Uterus (tissue), 4 donors: ENCODE measurements around the gene WDR36. TPM values are rescaled to one million over a fixed set of nuclear protein-coding genes. Genes with fewer than 3 reads are reported as not detected.

Experiments
- DNase-seq, 2 donors: peaks; one replicate each; pipeline ENCODE4 v3.0.0-alpha.2; 2019 to 2020
- H3K27ac ChIP-seq, 2 donors: fragments of 200-600 bp; sonication (generic); 1 replicate in 1 of 2; 2 replicates in 1 of 2; pipeline ENCODE4 v1.5.1; 2016 to 2018
- H3K27me3 ChIP-seq, 2 donors: fragments of 200-600 bp; sonication (generic); one replicate each; pipeline ENCODE4 v1.5.1; 2018 to 2019; ENCODE audit warnings: control low read depth in 1 of 2
- H3K36me3 ChIP-seq, 2 donors: fragments of 200-600 bp; sonication (generic); one replicate each; pipeline ENCODE4 v1.5.1; 2019; ENCODE audit warnings: control low read depth in 1 of 2
- H3K4me1 ChIP-seq, 2 donors: fragments of 200-600 bp; sonication (generic); one replicate each; pipeline ENCODE4 v1.5.1; 2018 to 2019; ENCODE audit warnings: control low read depth in 1 of 2
- H3K4me3 ChIP-seq, 2 donors: fragments of 200-600 bp; sonication (generic); 1 replicate in 1 of 2; 2 replicates in 1 of 2; pipeline ENCODE4 v1.5.1; 2018 to 2019; ENCODE audit warnings: mild to moderate bottlenecking in 1 of 2
- H3K9me3 ChIP-seq, 2 donors: fragments of 200-600 bp; sonication (generic); one replicate each; pipeline ENCODE4 v1.5.1; 2019; ENCODE audit warnings: control low read depth in 1 of 2
- CTCF ChIP-seq, 4 experiments: fragments of 200-600 bp in 2 of 4; fragments of 450-650 bp in 2 of 4; sonication (generic) in 2 of 4; IDR thresholded peaks; one replicate each; pipeline ENCODE4 v1.5.1; 2016 to 2019; ENCODE audit warnings: antibody characterized with exemption in 4 of 4, mild to moderate bottlenecking in 2 of 4, moderate library complexity in 1 of 4
- POLR2A ChIP-seq, 2 donors: fragments of 450-650 bp; IDR thresholded peaks; one replicate each; pipeline ENCODE4 v1.6.1; 2016; ENCODE audit warnings: antibody characterized with exemption in 2 of 2, mild to moderate bottlenecking in 1 of 2, moderate library complexity in 1 of 2
- intact Hi-C: fragments of 100-400 bp; cut with DNase I; formaldehyde crosslinking; loops from one replicate; pipeline ENCODE4 v1.15.1; 2023; ENCODE audit warnings: low total_unique reads
- total RNA-seq, 4 donors: library from RNA; depleted of rRNA in 3 of 4; stranded (reverse); fragments of >200 nt in 3 of 4; gene quantifications; one replicate each; pipeline versions ENCODE4 v1.1.0 to v1.2.4, GENCODE V29; 2014 to 2023
- donor health status: DM: yes; HTN: yes; CAD: no.

WDR36 gene
- total RNA-seq, 4 donors from 2014 or later, result 20.0 to 97.1 (median 29.4) TPM

GRCh38 chr5:111131356-111131755, 39.2 kb downstream of the WDR36 start:
- TF ChIP-seq POLR2A (IDR thresholded peaks at IDR 0.05), result no peak
- TF ChIP-seq CTCF (IDR thresholded peaks at IDR 0.05), result no peak
- DNase-seq, result no peak
- H3K9me3 ChIP-seq, result no peaks in the 10 kb centered on the region
- no peaks in the 10 kb centered on the region for H3K36me3 ChIP-seq
- no peaks in the 10 kb centered on the region for H3K27me3 ChIP-seq
- intact Hi-C loops, result no loop called here
- H3K27ac ChIP-seq, result no peak overlapping the region
- no peaks in the 10 kb centered on the region for H3K4me1 ChIP-seq
- H3K4me3 ChIP-seq, result no peak overlapping the region

- Histone ChIP-seq H3K9me3 (no peaks in the 10 kb centered on the region), H3K27me3 (no peaks in the 10 kb centered on the region), H3K36me3 (no peaks in the 10 kb centered on the region), H3K4me1 (no peaks in the 10 kb centered on the region), H3K4me3 (no peak overlapping the region), H3K27ac (no peak overlapping the region)
- no peak for DNase-seq
- no peak for TF ChIP-seq POLR2A (IDR thresholded peaks at IDR 0.05)
- intact Hi-C loops, result no loop called here
Observed at GRCh38 chr5:111132076-111132475, 39.9 kb downstream of the WDR36 start.

GRCh38 chr5:111132731-111133435, 40.7 kb downstream of the WDR36 start:
- Histone ChIP-seq H3K4me3 (no peak overlapping the region), H3K27ac (no peak overlapping the region), H3K9me3 (no peaks in the 10 kb centered on the region), H3K27me3 (no peaks in the 10 kb centered on the region), H3K36me3 (no peaks in the 10 kb centered on the region), H3K4me1 (no peaks in the 10 kb centered on the region)
- no peak for DNase-seq
- TF ChIP-seq CTCF (IDR thresholded peaks at IDR 0.05) (no peak), POLR2A (IDR thresholded peaks at IDR 0.05) (no peak)
- intact Hi-C loops, result no loop called here

- Histone ChIP-seq H3K9me3 (no peaks in the 10 kb centered on the region), H3K27me3 (no peaks in the 10 kb centered on the region), H3K4me1 (no peaks in the 10 kb centered on the region), H3K36me3 (no peaks in the 10 kb centered on the region), H3K27ac (no peak overlapping the region), H3K4me3 (no peak overlapping the region)
- intact Hi-C loops, result no loop called here
- TF ChIP-seq CTCF (IDR thresholded peaks at IDR 0.05) (no peak), POLR2A (IDR thresholded peaks at IDR 0.05) (no peak)
- no peak for DNase-seq
Observed at GRCh38 chr5:111133436-111133751, 41.2 kb downstream of the WDR36 start.

GRCh38 chr5:111134087-111134486, 41.9 kb downstream of the WDR36 start:
- no peaks in the 10 kb centered on the region for H3K27me3 ChIP-seq
- no peak for TF ChIP-seq POLR2A (IDR thresholded peaks at IDR 0.05)
- no peaks in the 10 kb centered on the region for H3K9me3 ChIP-seq
- no peak overlapping the region for H3K27ac ChIP-seq
- no peaks in the 10 kb centered on the region for H3K36me3 ChIP-seq
- no peak for DNase-seq
- H3K4me1 ChIP-seq, result no peaks in the 10 kb centered on the region
- intact Hi-C loops, result no loop called here
- H3K4me3 ChIP-seq, result no peak overlapping the region

- H3K9me3 ChIP-seq, result no peaks in the 10 kb centered on the region
- no peaks in the 10 kb centered on the region for H3K4me1 ChIP-seq
- H3K27ac ChIP-seq, result no peak overlapping the region
- H3K36me3 ChIP-seq, result no peaks in the 10 kb centered on the region
- no peaks in the 10 kb centered on the region for H3K27me3 ChIP-seq
- TF ChIP-seq POLR2A (IDR thresholded peaks at IDR 0.05), result no peak
- no peak overlapping the region for H3K4me3 ChIP-seq
- intact Hi-C loops, result no loop called here
- no peak for DNase-seq
Observed at GRCh38 chr5:111134864-111135263, 42.7 kb downstream of the WDR36 start.

- intact Hi-C loops, result no loop called here
- no peaks in the 10 kb centered on the region for H3K27me3 ChIP-seq
- DNase-seq, result no peak
- no peak overlapping the region for H3K27ac ChIP-seq
- H3K9me3 ChIP-seq, result no peaks in the 10 kb centered on the region
- TF ChIP-seq CTCF (IDR thresholded peaks at IDR 0.05) (no peak), POLR2A (IDR thresholded peaks at IDR 0.05) (no peak)
- no peaks in the 10 kb centered on the region for H3K36me3 ChIP-seq
- no peak overlapping the region for H3K4me3 ChIP-seq
- no peaks in the 10 kb centered on the region for H3K4me1 ChIP-seq
Observed at GRCh38 chr5:111135363-111135762, 43.2 kb downstream of the WDR36 start.
